Fibroblast of the conjunctiva (primary cell): ENCODE data around the gene SOS1.
"Not testable (repeated sequence)": the region's sequence is repeated elsewhere in the genome, so short reads cannot be mapped to it uniquely, and the experiment has no call there.

Experiments
- DNase-seq: peaks from one replicate; pipeline ENCODE4 v3.0.0-alpha.2; 2010; ENCODE audit warnings: low read depth

SOS1 gene

DNA sequence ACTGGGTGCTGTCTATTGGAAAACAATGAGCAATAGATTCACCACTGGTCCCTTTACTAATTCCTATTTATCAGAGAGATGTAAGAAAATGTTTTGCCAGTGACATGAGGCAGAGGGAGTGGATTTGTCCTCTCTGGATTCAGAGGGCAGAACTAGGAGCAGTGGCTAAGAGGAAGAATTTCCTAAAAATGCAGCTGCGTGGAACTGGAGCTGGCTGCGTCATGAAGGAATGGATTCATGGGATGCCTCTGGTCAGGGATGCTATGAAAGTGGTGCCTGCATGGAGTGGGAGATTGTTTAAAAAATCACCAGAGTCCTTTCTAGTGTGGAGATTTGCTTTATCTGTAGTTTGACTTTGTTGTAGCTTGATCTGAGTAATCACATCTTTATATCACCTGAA, 152.8 kb downstream of the SOS1 start:
- no peak for DNase-seq

DNA sequence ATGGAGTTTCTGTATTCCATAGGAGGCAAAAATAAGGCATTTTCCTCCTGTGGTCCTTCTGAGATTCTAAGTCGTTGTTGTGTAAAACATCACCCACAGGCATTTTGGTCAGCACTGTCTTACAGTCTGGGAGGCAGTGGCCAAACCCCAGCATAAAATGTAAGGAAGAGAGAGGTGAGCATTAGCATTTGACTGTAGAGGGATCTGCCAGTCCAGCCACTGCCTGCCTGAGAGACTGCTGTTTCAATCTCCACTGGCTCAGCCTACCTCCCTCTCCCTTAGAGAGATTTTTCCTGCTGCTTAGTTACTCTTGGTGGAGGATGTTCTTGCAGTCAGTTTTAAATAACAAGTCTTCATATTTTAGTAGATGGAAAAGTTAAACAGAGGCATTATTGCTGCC, 154.2 kb downstream of the SOS1 start:
- DNase-seq: no peak

DNA sequence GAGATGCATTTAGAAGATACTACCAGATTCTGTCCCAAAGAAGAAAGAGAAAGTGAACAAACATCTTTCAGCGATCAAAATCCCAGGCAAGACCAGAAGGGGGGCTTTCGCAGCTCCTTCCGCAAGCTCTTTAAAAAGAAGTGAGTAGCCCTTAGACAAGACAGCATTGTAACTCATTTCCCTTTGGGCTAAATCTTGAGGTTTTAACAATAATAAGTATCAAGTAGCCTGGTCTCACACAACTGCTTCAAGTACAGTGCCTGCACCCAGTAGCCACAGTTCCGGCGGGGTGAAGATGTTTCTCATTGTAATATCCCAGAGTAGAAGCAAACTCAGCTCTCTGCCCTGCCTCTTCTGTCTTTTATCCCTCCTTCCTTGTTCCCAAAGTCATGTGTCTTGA, 154.8 kb downstream of the SOS1 start:
- no peak for DNase-seq

GRCh38 chr2:38960609-38961320, 160.1 kb downstream of the SOS1 start:
- no peak for DNase-seq

DNA sequence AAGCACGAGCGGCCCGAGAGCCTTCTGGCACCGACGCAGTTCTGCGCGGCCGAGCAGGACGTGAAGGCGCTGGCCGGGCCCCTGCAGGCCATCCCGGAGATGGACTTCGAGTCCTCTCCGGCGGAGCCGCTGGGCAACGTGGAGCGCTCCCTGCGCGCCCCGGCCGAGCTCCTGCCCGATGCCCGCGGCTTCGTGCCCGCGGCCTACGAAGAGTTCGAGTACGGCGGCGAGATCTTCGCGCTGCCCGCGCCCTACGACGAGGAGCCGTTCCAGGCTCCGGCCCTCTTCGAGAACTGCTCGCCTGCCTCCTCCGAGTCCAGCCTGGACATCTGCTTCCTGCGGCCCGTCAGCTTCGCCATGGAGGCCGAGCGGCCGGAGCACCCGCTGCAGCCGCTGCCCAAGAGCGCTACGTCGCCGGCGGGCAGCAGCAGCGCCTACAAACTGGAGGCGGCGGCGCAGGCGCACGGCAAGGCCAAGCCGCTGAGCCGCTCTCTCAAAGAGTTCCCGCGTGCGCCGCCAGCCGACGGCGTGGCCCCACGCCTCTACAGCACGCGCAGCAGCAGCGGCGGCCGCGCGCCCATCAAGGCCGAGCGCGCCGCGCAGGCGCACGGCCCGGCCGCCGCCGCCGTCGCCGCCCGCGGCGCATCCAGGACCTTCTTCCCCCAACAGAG, 160.8 kb downstream of the SOS1 start:
- DNase-seq: peak; percentile 65

DNA sequence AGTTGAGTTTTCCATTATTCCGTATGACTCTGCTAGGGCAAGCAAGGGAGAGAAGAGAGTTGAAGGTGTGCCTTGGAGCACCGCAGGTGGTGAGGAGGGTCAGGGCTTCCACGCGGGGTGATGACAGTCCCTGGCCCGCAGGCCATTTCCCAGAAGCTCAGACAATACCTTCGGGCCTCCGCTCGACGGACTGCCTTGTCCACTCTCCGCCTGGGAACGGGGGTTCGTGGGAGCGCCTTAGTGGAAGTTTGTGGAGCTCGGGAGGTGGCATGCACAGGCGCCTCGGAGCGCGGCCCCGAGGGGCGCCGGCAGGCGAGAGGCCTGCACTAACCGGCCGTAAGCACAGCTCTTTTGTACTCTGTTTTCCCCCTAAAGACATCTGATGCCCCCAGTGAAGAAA, 161.4 kb downstream of the SOS1 start:
- DNase-seq: no peak

DNA sequence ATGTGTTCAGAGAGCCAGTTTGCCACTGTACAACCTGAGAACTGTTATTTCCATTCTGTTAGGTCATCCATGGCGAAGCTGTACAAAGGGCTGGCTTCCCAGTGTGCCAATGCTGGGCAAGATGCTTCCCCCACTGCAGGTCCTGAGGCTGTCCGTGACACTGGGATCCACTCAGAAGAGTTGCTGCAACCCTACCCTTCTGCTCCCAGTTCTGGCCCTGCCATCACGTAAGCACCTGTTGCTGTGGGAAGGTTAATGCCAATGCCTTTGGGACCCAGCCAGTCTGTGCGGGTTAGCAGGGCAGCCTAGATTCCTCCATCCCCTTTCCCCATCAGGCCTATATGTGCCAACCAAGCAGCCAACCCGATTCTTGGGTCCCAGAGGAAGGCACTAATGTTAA, 162.9 kb downstream of the SOS1 start:
- DNase-seq: no peak

GRCh38 chr2:38951766-38952165, 169.1 kb downstream of the SOS1 start:
- no peak for DNase-seq

DNA sequence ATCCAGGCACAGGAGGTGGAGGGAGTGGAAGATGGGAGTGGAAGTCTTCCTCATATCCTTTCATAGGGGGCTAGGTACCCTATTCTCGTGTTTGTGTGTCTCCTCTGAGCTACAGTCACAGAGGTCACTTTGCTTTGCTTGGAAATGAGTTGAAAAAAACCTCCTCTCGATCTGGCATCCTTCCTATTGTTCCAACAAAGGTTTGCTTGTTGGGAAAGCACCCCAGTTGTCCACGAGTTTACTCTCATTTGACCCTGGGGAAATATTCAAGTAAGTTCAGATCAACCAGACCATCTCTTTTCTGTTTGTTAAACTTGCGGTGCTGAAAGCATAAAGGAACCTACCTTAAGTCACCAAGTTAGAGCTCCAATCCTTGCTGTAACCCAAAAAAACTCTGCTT, 171.9 kb downstream of the SOS1 start:
- DNase-seq: no peak

GRCh38 chr2:38948387-38948882, 172.4 kb downstream of the SOS1 start:
- DNase-seq: no peak

DNA sequence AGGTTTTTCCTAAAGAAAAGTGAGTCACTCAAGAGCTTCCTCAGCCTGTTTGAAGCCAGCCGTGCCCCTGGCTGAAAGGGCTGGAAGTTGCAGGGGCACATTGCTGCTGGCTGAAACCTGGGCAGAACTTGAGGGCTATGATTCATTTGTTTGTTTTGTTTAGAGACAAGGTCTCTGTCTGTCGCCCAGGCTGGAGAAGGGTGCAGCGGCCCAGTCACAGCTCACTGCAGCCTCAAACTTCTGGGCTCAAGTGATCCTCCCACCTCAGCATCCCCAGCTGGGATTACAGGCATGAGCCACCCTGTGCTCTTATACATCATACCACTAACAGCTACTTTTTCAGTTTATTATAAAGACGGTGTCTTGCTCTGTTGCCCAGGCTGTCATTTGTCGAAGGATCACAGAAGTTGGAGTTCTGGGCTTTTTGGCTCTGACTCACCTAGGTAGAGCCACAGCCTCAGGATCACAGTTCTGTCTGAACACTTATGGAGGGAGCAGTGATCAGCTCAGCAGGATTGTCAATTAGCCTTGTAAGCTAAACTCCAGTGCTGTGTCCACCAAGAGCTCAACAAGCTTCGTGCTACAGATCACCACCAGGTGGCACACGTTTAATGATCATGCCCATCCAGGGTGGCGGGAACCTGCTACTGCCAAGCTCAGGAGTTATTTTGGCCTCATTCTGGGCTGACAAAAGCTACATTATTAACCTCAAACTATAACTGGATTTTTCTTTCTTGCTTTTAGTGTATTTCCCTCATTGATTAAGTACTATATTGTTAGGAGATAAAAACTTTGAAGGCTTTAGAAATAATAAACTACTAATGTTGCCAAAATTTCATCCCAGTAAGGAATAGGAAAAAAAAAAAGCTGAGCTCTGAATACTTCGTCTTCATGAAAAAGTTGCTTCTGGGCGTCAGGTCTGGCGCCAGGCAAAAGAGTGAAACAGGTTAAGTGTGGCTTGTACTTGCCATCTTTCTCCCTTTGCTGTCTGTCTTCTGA, 173.3 kb downstream of the SOS1 start:
- peak; percentile 75 for DNase-seq

- no peak for DNase-seq
Measured at GRCh38 chr2:38945911-38946310, 174.9 kb downstream of the SOS1 start.

DNA sequence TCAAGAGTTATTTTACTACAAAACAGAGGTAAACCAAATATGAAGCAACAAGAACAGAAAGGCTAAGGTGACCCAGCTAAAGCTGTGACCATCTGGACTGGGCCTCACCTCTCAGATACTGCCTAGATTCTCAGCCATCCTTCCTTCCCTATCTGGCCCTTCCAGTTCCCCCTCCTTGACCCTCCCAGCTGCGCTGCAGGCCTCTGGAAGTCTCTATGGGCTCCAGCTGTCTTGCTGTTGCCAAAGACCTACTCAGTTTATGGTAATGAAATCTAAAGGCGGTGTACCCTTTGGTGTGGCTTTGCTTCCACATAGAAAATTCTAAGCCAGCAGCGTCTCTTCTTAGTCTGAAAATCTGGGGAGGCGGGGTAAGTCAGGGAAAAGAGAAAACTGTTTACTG, 175.5 kb downstream of the SOS1 start:
- no peak for DNase-seq

DNA sequence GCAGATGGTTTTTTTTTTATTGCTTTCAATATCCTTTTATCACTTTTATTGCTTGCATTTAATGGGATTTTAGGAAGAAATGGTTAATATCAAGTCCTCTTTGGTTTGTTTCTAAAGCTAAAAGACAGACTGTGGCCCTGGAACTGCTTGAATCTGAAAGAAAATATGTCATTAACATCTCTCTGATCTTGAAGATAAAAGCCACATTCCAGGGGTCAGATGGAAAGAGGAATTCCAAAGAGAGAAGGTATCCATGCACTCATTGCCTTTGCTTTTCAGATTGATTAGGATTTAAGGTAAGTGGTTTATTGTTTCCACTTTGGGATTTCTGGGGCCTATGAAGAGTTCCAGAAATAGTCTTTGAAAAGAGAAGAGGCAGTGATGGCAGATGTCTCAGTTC, 177.1 kb downstream of the SOS1 start:
- DNase-seq: no peak

- DNase-seq: no peak
Measured at GRCh38 chr2:38940746-38941145, 180.1 kb downstream of the SOS1 start.

DNA sequence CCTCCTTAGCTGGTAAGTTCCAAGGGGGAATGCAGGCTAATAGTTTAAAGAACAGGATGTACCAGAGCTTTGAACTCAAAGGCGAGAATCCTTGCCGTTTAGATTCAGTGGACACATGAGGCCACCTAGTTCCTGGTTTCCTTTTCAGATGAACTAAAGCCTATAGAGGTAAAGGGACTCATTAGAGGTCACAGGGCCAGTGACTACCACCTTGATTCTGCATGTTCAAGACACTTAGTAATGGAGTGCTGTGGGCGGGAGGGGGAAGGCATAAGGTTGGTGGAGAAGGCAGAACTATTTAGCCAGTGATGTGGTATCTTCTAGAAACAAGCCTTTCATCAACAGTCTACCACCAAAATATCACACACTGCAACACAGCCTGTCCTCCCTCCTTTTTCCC, 183.3 kb downstream of the SOS1 start:
- DNase-seq: no peak

GRCh38 chr2:38936516-38936915, 184.3 kb downstream of the SOS1 start:
- DNase-seq: not testable (repeated sequence)

- peak; percentile 16 for DNase-seq
Measured at GRCh38 chr2:38935568-38936172, 185.2 kb downstream of the SOS1 start.

DNA sequence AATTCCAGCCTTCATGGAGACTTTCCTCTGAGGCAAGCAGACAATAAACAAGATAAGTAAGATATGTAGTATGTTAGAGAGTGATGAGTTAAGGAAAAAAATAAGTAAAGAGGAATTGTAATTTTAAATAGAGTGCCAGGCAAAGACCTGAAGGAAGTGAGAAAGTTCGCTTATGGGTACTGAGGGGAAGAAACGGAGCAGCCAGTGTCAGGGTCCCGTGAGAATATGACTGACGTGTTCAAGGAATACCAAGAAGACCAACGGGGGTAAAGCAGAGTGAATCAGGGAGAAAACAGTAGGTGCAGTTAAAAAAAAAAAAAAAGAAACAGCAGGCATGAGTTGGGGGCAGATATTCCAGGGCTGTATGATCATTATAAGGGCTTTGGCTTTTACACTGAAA, 186.1 kb downstream of the SOS1 start:
- DNase-seq: no peak

GRCh38 chr2:38933653-38934052, 187.2 kb downstream of the SOS1 start:
- DNase-seq: peak; percentile 85

GRCh38 chr2:38932586-38932985, 188.3 kb downstream of the SOS1 start:
- no peak for DNase-seq
